Neural cell (in vitro differentiated cells): ENCODE results near the gene CLEC19A. TPM values are rescaled to one million over a fixed set of nuclear protein-coding genes. Genes with fewer than 3 reads are reported as not detected.

Experiments
- H2AFZ ChIP-seq: fragments of 200-600, 300-800 bp; sonication (generic), shearing (Covaris generic); 2 replicates; pipeline ENCODE4 v1.6.0; 2014; ENCODE audit warnings: low read depth, mild to moderate bottlenecking, antibody characterized with exemption, low read length, moderate library complexity
- H3F3A ChIP-seq: fragments of 200-600 bp; shearing (Covaris generic); 2 replicates; pipeline ENCODE4 v1.6.1; 2016; ENCODE audit warnings: mild to moderate bottlenecking, moderate library complexity, mixed read lengths, antibody characterized with exemption, low read length; ENCODE audit not compliant: insufficient read depth, poor library complexity, severe bottlenecking
- H3K27ac ChIP-seq: fragments of 200-600, 300-800 bp; sonication (generic), shearing (Covaris generic); 2 replicates; pipeline ENCODE4 v1.5.1; 2014; ENCODE audit warnings: mild to moderate bottlenecking, low read length, moderate library complexity
- H3K27me3 ChIP-seq: fragments of 300-800, 200-600 bp; sonication (generic), shearing (Covaris generic); 2 replicates; pipeline ENCODE4 v1.6.0; 2014; ENCODE audit warnings: mild to moderate bottlenecking, low read depth, low read length, moderate library complexity; ENCODE audit not compliant: insufficient read depth
- H3K36me3 ChIP-seq: fragments of 300-800, 200-600 bp; sonication (generic), shearing (Covaris generic); 2 replicates; pipeline ENCODE4 v1.5.1; 2014; ENCODE audit warnings: mild to moderate bottlenecking, antibody characterized with exemption, low read length, moderate library complexity; ENCODE audit not compliant: insufficient read depth
- H3K4me2 ChIP-seq: fragments of 300-800, 200-600 bp; sonication (generic), shearing (Covaris generic); 2 replicates; pipeline ENCODE4 v1.6.0; 2014; ENCODE audit warnings: mild to moderate bottlenecking, low read length
- H3K4me3 ChIP-seq: fragments of 300-800, 200-600 bp; sonication (generic), shearing (Covaris generic); 2 replicates; pipeline ENCODE4 v1.5.1; 2014; ENCODE audit warnings: mild to moderate bottlenecking, low read length, moderate library complexity
- H3K79me2 ChIP-seq: fragments of 200-600 bp; shearing (Covaris generic); replicated peaks from 2 replicates; pipeline ENCODE4 v1.6.0; 2014; ENCODE audit warnings: mild to moderate bottlenecking, low read length, moderate library complexity; ENCODE audit not compliant: insufficient read depth
- H3K9ac ChIP-seq: fragments of 300-800, 200-600 bp; sonication (generic), shearing (Covaris generic); 2 replicates; pipeline ENCODE4 v1.6.1; 2016; ENCODE audit warnings: mild to moderate bottlenecking, low read length, mixed read lengths
- H3K9me2 ChIP-seq: fragments of 200-600 bp; shearing (Covaris generic); 2 replicates; pipeline ENCODE4 v1.6.1; 2016; ENCODE audit warnings: mild to moderate bottlenecking, low read length, mixed read lengths; ENCODE audit not compliant: insufficient read depth
- H3K9me3 ChIP-seq: fragments of 200-600, 300-800 bp; sonication (generic), shearing (Covaris generic); 2 replicates; pipeline ENCODE4 v1.6.1; 2016; ENCODE audit warnings: mild to moderate bottlenecking, mixed run types, low read length, moderate library complexity, mixed read lengths
- H4K20me1 ChIP-seq: fragments of 200-600 bp; shearing (Covaris generic); 2 replicates; pipeline ENCODE4 v1.6.1; 2016; ENCODE audit warnings: mild to moderate bottlenecking, mixed run types; ENCODE audit not compliant: insufficient read depth
- EP300 ChIP-seq: fragments of 450-650 bp; conservative IDR thresholded peaks from 2 replicates; pipeline ENCODE4 v1.6.1; 2014; ENCODE audit warnings: antibody characterized with exemption, mild to moderate bottlenecking, moderate library complexity; ENCODE audit not compliant: poor library complexity, severe bottlenecking
- EZH2 ChIP-seq: fragments of 200-600, 300-800 bp; shearing (Covaris generic), sonication (generic); IDR thresholded peaks from 2 replicates; pipeline ENCODE4 v1.6.1; 2014; ENCODE audit warnings: antibody characterized with exemption, low read length, borderline replicate concordance, mild to moderate bottlenecking; ENCODE audit not compliant: insufficient read depth, poor library complexity, severe bottlenecking
- MXI1 ChIP-seq: fragments of 450-650 bp; conservative IDR thresholded peaks from 2 replicates; pipeline ENCODE4 v1.6.1; 2014; ENCODE audit warnings: antibody characterized with exemption, mild to moderate bottlenecking; ENCODE audit not compliant: poor library complexity, severe bottlenecking
- POLR2AphosphoS5 ChIP-seq: IDR thresholded peaks from 2 replicates; pipeline ENCODE4 v1.6.1; 2012
- RAD21 ChIP-seq: fragments of 450-650 bp; conservative IDR thresholded peaks from 2 replicates; pipeline ENCODE4 v1.6.1; 2014; ENCODE audit warnings: antibody characterized with exemption, mild to moderate bottlenecking, moderate library complexity
- REST ChIP-seq: IDR thresholded peaks from 2 replicates; pipeline ENCODE4 v1.6.1; 2012; ENCODE audit warnings: borderline replicate concordance
- SMC3 ChIP-seq: fragments of 450-650 bp; conservative IDR thresholded peaks from 2 replicates; pipeline ENCODE4 v1.6.1; 2014; ENCODE audit warnings: antibody characterized with exemption, mild to moderate bottlenecking, moderate library complexity; ENCODE audit not compliant: poor library complexity
- TAF1 ChIP-seq: IDR thresholded peaks from 2 replicates; pipeline ENCODE4 v1.6.1; 2012; ENCODE audit warnings: low read depth
- polyA plus RNA-seq: library from polyadenylated mRNA; depleted of rRNA; stranded (reverse); fragments of >200 nt; gene quantifications from 2 replicates; pipeline ENCODE4 v1.2.3, GENCODE V29; 2014
- TF ChIP-seq, protein P1 (sequence below): fragments of 450-650 bp; IDR thresholded peaks from 2 replicates; pipeline ENCODE4 v1.5.1; 2014; ENCODE audit warnings: antibody characterized with exemption, mild to moderate bottlenecking, moderate library complexity; ENCODE audit not compliant: poor library complexity, severe bottlenecking

CLEC19A gene
- polyA plus RNA-seq, 1 donor from 2014 or later = not detected

- Histone ChIP-seq H3K79me2 (no peaks in the 10 kb centered on the region), H2AFZ (no peak overlapping the region), H3K9ac (no peak overlapping the region), H3K4me2 (no peak overlapping the region), H3K36me3 (no peaks in the 10 kb centered on the region), H3K4me3 (no peak overlapping the region), H3K27me3 (no peaks in the 10 kb centered on the region), H3F3A (no peaks in the 10 kb centered on the region), H3K9me2 (no peaks in the 10 kb centered on the region), H3K9me3 (no peaks in the 10 kb centered on the region), H4K20me1 (no peaks in the 10 kb centered on the region), H3K27ac (no peak overlapping the region)
- TF ChIP-seq TAF1 = no peak
- TF ChIP-seq SMC3 = no peak
- TF ChIP-seq MXI1 = no peak
- no peak for TF ChIP-seq EP300
- TF ChIP-seq RAD21 = no peak
- TF ChIP-seq POLR2AphosphoS5 = no peak
- TF ChIP-seq REST = no peak
- no peak for TF ChIP-seq EZH2
- TF ChIP-seq, protein P1, sequence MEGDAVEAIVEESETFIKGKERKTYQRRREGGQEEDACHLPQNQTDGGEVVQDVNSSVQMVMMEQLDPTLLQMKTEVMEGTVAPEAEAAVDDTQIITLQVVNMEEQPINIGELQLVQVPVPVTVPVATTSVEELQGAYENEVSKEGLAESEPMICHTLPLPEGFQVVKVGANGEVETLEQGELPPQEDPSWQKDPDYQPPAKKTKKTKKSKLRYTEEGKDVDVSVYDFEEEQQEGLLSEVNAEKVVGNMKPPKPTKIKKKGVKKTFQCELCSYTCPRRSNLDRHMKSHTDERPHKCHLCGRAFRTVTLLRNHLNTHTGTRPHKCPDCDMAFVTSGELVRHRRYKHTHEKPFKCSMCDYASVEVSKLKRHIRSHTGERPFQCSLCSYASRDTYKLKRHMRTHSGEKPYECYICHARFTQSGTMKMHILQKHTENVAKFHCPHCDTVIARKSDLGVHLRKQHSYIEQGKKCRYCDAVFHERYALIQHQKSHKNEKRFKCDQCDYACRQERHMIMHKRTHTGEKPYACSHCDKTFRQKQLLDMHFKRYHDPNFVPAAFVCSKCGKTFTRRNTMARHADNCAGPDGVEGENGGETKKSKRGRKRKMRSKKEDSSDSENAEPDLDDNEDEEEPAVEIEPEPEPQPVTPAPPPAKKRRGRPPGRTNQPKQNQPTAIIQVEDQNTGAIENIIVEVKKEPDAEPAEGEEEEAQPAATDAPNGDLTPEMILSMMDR = no peak
These were observed 21.3 kb upstream of the CLEC19A start for GRCh38 chr16:19264123-19264673.

DNA sequence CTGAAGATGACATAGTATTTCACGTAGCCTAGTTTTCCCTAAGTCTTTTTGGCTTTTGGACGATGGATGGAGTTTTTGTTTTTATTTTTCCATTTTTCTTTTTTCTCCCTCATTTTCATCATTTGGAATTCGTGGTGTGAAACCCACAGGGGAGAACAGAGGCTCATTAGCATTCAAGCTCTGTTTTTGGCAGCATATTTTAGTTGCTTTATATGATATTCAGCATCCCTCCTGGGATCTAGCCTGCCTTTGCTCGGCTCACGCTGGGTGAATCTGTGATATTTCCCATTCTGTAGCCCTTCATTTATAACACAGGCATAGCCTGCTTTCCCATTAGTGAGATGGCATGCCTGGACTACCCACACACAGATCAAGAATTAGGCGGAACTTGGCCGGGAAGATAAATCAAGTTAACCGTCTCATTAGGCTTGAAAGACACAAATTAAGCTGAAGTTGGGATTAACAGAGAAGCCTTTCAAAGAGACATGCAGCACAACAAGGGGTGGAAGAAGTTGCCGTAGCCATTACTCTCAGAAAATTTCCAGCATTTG, 20.1 kb upstream of the CLEC19A start:
- Histone ChIP-seq H3K9ac (no peak overlapping the region), H3K79me2 (no peaks in the 10 kb centered on the region), H3K36me3 (no peaks in the 10 kb centered on the region), H3K27me3 (no peaks in the 10 kb centered on the region), H3F3A (no peaks in the 10 kb centered on the region), H3K4me3 (no peak overlapping the region), H2AFZ (no peak overlapping the region), H3K9me2 (no peaks in the 10 kb centered on the region), H3K9me3 (no peaks in the 10 kb centered on the region), H3K27ac (no peak overlapping the region), H4K20me1 (no peaks in the 10 kb centered on the region), H3K4me2 (no peak overlapping the region)
- TF ChIP-seq SMC3 (no peak), EZH2 (no peak), MXI1 (no peak), REST (no peak), TAF1 (no peak), RAD21 (no peak), POLR2AphosphoS5 (no peak), EP300 (no peak)
- TF ChIP-seq, protein P1 = no peak
